Hematopoietic multipotent progenitor cell treated with erythropoietin and hydrocortisone succinate and interleukin-3 and kit ligand, for 6 days (in vitro differentiated cells): ENCODE measurements around the gene CNTN4.

Source experiments
- DNase-seq: peaks from one replicate; pipeline ENCODE4 v3.0.0-alpha.2; 2015

Gene CNTN4

DNA sequence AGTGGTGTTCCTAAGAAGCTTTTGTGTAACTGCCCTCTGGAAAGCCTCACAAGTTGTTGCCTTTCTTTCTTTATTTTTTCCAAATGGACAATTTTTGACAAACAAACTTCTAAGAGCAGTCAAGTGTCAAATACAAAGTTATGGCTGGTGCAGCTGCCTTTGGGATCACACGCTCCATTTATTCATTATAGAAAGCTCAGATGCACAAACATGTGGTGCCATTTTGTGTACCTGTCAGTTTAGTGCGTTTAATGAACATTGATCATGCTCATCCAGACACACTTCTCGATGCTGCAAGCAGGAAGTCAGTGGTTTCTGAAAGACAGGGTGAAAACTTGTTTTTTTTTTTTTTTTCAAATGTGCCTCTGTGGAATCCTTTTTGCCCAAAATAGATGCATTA is 324.5 kb downstream of the CNTN4 start:
- DNase-seq, result no peak

DNA sequence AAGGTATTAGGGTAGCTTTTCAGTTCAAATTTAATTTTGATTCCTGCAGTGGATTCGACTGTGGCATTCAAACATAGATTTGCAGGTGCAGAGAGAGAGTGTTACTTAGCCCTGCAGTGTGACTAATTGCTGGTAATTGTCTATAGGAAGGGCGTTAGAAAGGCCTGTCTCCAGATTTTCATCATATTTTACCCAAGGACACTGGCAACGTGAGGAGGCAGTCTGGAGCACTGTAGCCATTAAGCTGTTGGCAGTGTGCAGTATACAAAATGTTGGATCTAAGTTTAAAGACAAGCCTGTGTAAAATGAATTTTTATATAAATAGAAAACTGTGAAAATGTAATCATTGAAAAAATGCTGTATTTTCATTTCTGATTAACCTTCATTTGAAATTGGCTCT is 342.9 kb downstream of the CNTN4 start:
- DNase-seq, result no peak

DNA sequence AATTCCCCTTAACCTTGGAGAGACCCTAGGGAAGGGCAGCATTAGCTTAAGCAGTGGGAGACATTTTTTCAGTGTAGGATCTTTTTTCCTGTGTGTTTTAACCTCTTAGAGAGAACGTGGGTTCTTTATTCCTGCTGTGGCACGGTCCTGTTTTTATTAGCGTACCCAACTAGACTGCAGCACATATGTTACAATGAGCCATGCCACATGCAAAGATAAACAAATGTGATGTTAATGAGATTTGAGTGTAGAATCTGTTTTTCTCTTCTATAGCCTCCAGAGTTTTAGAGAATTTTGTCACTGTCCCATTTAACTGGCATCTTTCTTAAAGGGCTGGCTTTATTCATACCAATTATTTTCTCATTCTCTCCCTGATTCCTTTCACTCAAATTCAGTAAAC is 347.5 kb downstream of the CNTN4 start:
- no peak for DNase-seq

DNA sequence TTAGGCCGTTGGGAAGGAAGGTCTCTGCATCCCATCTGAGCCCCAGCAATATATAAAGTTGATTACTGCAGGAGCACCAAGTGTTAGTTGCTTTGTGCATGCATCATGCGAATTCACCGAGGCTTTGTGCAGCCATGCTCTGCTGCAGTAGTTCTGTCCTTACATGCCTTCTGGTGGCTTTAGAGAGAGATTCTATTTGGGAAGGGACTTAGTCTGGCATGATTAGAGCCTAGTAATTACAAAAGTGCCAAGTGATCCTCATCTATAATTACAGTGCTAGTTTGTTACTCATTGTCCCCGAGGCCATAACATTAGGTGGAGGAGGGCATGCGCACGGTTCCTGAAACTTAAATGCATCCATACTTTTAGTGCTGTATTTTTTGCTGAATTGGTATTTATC is 353.6 kb downstream of the CNTN4 start:
- no peak for DNase-seq

DNA sequence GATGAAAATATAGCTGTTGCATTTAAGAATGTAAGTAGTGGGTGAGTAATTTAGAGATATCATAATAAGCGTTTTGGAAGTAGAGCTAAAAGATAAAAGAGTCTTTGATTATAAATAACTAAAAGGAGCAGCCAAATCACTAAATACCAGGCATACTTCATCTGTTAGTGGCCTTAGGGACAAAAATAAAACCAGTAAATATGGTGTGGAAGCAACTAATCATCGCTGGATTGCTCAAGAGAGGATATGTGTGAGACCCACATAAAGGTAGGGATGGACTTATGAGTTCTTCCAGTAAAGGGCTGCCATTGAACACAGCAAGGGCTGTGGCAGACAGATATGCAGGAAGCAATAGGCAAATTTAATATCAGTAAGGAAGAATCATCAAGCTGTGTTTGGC is 356.2 kb downstream of the CNTN4 start:
- DNase-seq, result no peak

DNA sequence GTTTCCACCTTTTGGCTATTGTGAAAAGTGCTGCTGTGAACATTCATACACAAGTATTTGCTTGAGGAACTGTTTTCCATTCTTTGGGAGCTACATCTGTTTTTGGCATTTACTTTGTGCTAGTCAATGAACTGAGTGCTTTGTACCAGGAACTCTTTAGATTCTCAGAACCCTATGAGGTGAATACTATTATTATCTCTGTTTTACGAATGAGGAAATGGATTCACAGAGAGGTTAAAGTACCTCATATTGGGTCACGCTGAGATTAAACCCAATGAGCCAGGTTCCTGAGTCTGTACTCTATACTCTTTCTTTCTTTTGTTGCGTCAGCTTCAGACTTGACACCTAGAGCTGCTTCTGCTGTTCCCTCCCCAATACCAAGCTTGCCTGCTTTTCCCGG is 358.1 kb downstream of the CNTN4 start:
- DNase-seq, result no peak

DNA sequence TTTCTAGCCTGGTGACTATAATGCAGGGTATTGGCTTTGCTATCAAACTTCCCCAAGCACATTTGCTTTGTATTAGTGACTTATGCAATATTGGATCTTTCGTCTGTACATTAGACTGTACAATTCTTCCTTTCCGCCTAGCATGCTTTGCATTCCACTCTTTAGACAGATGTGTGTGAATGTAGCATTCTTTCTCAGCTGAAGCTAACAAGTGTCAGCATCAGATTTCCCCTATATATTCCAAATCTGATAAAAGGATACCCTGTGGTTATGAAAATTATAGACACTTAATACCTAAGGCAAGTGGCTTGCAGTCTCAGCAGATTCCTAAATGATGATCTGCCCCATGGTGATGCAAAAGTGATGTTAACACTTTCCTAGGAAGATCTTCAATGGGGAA is 360.1 kb downstream of the CNTN4 start:
- DNase-seq, result no peak

DNA sequence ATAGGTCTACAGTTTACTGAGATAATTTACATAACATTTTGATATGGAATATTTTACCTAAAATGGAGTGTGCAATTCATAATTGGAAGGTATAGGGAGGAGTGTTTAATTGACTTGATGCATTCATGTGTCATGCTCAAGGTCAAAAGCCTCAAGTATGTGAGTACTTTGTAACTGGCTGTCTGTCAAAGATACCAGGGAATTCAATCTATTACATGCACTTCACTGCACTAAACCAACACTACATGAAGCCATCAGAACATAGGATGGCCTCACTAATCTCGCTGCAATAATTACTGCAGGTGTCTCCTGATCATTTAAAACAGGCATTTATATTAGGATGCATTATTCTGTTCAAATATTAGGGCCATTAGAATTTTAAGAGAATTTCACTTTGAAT is 367.2 kb downstream of the CNTN4 start:
- DNase-seq, result no peak

DNA sequence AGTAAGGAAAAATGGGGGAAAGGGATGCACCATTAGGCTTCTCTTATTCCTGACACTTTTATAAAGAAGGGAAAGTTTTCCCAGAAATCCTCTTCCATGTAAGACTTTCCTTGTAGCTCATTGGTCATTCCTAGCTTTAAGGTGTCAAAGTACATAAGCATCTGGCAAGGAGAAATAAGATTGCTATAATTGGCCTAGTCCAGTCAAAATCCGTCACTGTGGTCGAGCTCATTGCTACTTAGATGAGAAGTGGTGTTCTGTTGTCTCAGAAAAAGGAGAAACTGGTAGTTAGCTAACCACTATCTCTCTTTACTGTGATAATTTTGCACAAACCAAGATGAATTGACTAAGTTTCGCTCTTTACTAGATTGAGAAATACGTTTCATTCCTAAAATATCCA is 370.1 kb downstream of the CNTN4 start:
- DNase-seq, result no peak

DNA sequence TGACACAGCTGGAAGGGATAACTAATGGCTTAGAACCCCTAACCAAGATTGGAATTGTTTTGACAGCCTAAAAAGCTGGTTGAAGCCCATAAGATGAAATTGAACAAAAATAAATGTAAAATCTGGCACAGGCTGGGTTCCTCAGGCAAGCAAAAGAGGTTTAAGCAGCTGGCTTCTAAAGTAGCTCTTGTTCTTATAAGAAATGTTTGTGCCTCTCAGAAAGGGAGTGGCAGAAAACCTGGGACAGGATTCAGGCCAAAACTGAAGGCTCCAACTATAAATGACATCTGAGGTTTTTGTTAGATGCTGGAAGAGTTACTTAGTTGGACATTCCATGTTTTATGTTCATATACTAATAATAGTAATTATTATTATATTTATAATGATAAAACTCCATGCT is 378.3 kb downstream of the CNTN4 start:
- no peak for DNase-seq

DNA sequence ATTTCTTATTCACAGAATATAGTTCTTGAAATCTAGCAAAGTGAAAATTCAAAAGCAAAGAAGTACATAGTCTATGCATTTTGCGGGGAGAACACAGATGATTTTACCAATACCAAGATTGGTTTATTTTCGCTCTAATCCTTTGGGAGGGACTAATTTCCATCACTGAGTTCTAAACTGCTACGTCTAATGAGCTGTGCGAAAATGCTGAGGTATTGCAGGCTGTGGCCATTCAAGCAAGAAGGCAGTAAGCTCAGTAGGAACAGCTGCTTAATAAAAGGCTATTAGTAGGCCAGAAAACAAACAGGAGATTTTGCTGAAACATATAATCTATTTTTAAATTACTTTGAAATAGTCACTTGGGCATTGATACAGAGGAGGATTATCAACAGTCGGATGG is 379.0 kb downstream of the CNTN4 start:
- no peak for DNase-seq

DNA sequence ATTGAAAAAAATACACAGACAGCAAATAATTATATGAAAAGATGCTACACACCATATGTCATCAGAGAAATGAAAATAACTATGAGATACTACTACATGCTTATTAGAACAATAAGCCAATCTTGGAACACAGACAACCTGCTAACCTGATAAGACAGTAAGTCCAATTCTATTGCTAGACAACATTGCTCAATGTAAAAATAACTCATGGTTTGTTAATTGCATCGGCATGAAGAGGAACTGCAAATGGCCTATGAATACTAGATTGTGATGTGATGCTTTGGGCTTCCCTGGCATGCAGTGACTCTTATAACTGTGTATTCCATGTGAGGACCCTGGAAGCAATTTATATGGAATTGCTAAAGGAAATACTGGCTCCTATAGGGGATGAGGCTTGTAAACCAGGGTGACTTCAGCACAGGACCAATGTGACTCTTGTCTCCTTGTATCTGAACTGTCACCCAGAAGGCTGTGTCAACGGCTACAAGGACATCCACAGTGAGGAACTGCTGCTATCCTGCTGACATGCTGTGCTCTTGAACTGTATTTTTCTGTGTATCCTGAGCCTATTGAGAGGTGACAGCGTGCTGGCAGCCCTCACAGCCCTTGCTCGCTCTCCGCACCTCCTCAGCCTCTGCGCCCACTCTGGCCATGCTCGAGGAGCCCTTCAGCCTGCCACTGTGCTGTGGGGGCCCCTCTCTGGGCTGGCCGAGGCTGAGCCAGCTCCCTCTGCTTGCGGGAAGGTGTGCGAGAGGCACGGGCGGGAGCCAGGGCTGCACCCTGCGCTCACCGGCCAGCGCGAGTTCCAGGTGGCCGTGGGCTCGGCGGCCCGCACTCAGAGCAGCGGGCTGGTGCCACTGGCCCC is 385.7 kb downstream of the CNTN4 start:
- no peak for DNase-seq

DNA sequence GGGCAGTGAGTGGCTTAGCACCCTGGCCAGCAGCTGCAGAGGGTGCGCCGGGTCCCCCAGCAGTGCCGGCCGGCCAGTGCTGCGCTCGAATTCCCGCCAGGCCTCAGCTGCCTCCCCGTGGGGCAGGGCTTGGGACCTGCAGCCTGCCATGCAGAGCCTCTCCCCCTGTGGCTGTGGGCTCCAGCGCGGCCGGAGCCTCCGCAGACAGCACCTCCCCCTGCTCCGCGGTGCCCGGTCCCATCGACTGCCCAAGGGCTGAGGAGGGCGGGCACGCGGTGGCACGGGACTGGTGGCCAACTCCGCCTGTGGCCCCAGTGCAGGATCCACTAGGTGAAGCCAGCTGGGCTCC is 386.3 kb downstream of the CNTN4 start:
- DNase-seq, result no peak

DNA sequence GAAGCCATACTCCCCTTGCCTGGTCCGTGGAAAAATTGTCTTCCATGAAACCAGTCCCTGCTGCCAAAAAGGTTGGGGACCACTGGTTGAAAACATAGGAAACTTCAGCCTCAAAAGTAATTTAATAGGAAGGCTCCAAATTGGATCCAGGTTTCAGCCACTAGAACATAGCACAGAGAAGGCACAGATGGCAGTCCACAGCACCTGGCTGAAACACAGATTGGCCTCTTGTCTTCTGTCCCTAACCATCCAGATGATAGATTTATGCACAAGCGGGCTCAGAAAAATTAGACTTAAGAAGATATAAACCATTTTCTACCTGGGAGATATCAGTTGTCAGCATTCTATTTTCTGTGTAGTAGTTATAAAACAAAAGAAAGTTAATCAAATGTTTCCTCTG is 397.1 kb downstream of the CNTN4 start:
- no peak for DNase-seq

DNA sequence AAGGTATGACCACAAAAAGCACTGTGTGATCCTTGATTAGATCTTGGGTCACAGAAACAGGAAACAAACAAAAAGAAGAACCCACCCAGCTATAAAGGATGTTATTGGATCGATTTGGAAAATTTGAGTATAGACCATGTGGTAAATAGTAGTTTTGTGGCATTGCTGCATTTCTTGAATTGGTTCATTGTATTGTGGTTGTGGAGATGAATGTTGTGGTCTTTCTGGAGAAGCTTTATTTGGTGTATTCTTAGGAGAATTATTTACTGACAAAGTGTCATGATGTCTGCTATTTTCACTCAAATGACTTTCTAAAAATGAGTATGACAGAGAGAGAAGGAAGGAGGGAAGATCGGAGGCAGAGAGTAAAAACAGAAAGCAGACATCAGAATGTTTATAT is 406.2 kb downstream of the CNTN4 start:
- DNase-seq, result no peak

DNA sequence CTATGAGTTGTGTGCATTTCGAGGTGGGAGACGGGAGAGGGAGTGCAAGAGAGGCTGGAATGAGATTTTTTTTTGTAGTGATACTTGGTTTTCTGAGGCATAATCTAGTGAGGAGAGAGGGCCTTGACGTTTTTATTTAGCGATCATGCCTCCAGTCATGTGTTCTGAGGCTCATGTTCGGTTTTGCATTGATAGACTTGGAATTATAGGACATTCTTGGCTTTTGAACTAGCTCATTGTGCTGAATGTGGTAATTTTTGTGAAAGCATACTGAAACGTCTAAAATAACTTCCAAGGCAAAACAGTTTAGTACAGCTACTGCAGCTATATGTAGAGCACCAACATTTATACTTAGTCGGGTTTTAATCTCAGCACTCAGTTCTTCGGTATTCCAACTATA is 408.1 kb downstream of the CNTN4 start:
- no peak for DNase-seq

DNA sequence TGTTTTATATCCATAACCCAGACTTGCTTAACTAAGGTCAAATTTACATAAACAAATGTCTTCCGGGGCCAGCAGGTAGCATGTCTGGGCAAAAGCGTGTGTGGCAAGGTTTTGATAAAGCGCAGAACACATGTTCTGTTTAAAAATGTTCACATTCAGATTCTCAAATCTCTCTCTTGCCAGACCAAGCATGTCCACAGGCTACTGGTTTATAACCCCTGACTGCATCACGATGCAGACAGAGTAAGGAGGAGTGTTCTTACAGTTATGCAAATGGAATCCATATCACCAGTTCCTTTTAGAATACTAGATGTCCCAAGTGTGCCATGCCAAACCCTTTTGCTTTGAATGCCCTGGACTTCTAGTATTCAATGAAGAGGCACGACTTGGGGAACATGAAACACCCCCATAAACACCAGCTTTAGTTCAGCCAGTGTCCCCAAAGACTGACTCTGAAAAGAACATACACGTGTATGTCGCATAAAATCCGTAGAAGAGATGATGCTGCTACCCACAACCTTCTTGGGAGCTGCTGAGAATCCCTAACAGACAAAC is 412.0 kb downstream of the CNTN4 start:
- no peak for DNase-seq

DNA sequence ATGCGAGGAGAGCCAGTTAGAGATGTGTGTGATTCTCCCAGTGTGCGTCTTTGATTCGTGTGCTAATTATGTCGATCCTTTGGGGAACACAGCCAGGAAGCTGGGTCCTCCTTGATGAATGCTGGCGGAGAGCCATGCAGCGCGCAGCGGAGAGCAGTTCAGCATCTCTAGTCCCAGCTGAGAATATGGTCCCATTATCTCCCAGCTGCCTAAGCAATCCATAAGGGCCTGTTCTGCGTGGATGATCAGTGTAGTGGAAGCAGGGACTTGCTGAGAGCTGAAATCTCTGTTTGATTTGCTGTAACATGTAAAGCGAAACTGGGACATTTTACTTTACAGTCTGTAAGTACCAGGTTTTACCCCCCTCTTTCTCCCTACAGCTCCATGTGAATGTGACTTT is 412.7 kb downstream of the CNTN4 start:
- no peak for DNase-seq

DNA sequence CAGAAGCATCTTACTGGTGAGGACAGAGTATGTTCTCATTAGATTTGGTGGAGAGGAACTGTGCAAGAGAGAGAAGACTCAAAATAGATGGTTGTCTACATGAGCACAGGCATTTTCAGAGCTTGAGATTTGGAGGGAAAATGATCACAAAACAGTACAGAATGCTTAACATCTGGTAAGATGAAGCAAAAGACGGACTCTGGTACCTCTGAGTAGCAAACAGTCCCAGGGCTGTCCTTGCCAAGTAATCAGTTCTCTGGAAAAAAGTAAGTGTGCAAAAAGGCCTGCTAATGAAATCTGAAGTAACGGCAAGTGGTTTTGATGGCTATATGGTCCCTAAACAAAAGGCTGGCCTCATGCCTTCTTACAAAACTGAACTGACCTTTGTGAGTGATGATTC is 414.2 kb downstream of the CNTN4 start:
- no peak for DNase-seq

DNA sequence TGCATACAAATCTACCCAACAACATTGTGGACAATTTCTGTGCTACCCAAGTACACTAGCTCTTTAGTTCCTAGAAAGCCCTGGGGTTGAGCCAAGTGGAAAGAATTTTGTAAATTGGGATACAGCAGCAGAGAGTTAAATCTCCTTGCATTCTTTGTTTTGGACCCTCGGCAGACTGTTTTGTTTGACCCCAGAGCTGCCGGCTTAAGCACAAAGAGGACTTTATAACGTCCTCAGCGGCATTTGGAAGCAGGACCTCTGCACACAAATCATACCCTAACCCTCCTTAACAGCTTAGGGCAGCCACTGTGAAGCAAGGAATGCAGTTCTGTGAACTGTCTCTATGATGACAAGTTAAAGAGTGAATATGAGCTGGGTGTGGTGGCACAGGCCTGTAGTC is 415.3 kb downstream of the CNTN4 start:
- DNase-seq, result no peak

DNA sequence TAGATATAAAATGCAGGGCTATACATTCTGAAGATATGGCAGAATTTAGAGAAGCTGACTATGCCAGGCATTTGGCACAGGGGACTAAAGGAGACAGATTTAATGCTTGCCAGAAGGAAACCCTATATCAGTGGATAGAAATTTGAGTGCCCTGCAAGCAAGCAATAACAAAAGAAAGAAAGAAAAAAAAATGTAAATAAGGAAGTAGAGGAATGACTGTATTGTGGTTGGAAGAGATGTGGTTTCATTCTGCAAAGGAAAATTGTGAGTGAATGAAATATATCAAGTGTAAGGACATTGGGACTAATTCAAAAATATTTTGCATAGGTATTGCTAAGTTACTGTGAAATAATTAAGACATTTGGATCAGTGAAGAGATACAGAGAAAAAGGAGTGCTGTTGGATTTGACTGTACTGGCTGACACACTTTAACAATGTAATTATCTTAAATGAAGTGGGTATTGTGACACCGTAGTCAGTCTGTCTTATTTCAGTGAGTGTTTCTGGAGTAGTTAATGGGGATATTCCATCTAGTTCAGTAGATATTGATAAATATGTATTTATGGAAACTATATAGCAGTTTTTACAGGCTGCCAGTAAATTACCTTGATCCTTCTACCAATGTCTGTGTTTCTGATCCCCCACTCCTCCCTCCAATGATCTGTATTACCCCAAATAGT is 418.2 kb downstream of the CNTN4 start:
- DNase-seq, result no peak

DNA sequence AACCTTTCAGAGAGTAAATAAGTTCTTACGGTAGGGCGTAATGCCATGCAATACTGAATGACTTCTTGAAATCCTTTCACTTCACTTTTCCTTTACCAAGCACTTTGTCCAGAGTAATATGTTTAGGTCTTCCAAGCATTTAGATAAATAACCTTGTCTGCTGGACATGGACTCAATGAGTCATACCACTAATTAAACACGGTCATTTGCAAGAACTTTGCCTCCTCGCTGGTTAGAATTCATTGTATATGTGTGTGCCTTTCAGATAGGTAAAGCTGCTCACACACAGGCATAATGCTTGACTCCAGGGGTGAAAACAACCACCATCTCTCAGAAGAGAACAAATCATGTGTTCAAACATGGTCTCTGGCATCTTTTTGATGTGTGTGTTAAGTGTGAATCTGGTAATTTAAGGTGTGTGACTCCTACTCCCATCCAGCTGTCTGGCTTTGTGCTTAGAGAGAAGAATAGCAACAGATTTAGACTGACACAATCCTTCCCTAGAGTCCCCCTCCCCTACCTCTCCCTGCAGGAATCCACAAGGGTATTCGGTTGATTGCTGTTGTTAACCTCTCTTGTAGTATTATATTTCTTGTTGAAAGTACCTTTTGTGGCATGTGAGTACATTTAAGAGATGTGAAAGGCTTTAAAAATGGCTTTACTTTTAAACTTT is 419.0 kb downstream of the CNTN4 start:
- DNase-seq, result no peak

DNA sequence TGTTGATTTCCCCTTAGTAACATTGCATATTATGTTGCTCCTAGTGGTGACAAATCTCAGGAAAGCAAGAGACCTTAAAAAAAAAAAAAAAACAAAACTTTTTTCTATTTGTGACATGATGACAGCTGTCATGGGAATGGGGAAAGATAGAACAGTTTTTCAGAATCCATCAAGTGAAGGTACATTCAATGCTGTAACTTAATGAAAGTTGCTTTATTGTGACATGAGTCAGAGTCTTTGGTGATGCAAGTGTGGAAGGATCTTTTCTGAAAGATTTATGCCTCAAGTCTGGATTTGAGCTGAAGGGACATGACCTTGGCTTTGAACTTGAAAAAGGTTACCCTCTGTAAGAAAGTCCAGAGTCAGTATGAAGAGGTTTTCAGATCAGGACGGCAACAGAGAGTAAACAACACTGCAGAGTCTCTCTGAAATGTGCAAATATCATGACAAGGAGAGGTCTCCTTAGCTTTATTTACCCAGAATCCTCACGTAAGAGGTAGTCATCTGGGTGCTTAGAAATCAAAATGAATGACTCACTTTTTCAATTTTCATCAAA is 424.7 kb downstream of the CNTN4 start:
- no peak for DNase-seq

DNA sequence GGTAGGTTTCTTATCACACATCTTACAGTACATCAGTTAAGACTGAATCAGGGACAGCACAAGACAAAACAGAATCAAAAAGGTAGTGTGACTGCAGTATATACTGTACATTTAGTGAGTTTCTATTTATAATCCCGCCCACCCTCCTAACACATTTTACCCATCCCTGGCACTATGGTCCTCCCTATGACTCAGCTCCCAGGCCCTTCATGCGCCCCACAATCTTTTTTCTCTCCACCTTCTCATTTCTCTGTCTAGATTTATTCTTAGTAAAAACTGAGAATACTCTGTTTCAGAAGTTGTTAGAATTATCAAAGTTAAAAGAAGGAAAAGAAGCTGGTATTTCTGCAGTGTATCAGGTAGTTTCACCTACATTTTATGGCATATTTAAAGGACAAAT is 427.3 kb downstream of the CNTN4 start:
- DNase-seq, result no peak
